Hepatocyte (in vitro differentiated cells): ENCODE results near the gene CCDC13.

ENCODE experiments used
- EZH2 ChIP-seq: fragments of 200-600 bp; sonication (generic); IDR thresholded peaks from 2 replicates; pipeline ENCODE4 v1.6.1; 2016; ENCODE audit warnings: antibody characterized with exemption, mild to moderate bottlenecking, borderline replicate concordance
- EZH2phosphoT487 ChIP-seq: fragments of 200-600 bp; sonication (generic); IDR thresholded peaks from one replicate; pipeline ENCODE4 v1.6.1; 2018; ENCODE audit warnings: antibody characterized with exemption, mild to moderate bottlenecking, low read depth, moderate library complexity; ENCODE audit not compliant: unreplicated experiment, severe bottlenecking
- TF ChIP-seq, protein P1 (sequence below): fragments of 200-600 bp; sonication (generic); IDR thresholded peaks from 2 replicates; pipeline ENCODE4 v1.5.1; 2016; ENCODE audit warnings: antibody characterized with exemption, mild to moderate bottlenecking; ENCODE audit not compliant: poor library complexity

DNA sequence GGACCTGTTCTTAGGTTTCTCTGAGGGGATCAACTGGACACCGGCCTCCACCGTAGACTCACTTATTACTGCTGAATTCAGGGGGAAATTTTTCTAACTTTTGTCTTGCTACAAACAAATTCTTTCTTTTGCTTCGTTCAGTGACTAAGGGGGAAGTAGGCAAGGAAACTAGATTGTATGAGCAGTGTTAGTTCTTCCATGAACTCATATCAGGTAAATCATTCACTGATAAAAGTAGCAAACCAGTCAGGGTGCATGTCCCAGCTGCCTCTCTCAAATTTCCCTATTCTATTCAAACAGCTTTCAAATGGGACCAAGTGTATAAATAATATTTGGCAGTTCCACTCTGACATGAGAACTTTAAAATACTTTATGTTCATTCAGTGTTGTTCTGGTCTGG lies 7.3 kb upstream of the CCDC13 start:
- TF ChIP-seq, protein P1, sequence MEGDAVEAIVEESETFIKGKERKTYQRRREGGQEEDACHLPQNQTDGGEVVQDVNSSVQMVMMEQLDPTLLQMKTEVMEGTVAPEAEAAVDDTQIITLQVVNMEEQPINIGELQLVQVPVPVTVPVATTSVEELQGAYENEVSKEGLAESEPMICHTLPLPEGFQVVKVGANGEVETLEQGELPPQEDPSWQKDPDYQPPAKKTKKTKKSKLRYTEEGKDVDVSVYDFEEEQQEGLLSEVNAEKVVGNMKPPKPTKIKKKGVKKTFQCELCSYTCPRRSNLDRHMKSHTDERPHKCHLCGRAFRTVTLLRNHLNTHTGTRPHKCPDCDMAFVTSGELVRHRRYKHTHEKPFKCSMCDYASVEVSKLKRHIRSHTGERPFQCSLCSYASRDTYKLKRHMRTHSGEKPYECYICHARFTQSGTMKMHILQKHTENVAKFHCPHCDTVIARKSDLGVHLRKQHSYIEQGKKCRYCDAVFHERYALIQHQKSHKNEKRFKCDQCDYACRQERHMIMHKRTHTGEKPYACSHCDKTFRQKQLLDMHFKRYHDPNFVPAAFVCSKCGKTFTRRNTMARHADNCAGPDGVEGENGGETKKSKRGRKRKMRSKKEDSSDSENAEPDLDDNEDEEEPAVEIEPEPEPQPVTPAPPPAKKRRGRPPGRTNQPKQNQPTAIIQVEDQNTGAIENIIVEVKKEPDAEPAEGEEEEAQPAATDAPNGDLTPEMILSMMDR = no peak
- TF ChIP-seq EZH2 (no peak), EZH2phosphoT487 (no peak)
